Activated T-cell treated with anti-CD3 and anti-CD28 coated beads for 4 hours (primary cell): ENCODE measurements around the gene MTA1.
A peak's percentile ranks its signal among the peaks of the same experiment; 100 is the strongest.

Experiments used
- DNase-seq: peaks from one replicate; pipeline ENCODE4 v3.0.0-alpha.2; 2020

The MTA1 gene

DNA sequence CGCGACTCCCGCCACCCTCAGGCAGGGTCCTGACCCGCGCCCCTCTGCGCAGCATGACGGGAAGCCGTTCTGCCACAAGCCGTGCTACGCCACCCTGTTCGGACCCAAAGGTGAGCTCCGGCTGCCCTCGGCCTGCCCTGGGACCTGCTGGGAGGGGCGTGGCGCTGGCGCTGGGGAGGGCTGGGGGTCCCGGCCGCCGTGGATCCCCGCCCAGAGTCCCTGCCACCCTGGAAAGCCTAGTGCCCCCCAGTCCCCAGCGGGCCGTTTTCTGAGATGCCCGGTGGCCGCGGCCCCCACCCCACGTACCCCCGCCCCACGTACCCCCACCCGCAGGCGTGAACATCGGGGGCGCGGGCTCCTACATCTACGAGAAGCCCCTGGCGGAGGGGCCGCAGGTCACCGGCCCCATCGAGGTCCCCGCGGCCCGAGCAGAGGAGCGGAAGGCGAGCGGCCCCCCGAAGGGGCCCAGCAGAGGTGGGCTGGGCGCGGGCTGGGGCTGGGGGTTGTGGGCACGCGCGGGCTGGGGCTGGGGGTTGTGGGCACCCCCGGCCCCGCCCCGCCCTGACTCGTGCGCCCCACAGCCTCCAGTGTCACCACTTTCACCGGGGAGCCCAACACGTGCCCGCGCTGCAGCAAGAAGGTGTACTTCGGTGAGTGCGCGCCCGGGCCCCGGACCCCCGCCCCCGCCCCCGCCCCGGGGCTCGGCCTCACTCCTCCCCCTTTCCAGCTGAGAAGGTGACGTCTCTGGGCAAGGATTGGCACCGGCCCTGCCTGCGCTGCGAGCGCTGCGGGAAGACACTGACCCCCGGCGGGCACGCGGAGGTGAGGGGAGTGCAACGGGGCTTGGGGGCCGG lies 59.0 kb downstream of the MTA1 start:
- DNase-seq, result no peak

DNA sequence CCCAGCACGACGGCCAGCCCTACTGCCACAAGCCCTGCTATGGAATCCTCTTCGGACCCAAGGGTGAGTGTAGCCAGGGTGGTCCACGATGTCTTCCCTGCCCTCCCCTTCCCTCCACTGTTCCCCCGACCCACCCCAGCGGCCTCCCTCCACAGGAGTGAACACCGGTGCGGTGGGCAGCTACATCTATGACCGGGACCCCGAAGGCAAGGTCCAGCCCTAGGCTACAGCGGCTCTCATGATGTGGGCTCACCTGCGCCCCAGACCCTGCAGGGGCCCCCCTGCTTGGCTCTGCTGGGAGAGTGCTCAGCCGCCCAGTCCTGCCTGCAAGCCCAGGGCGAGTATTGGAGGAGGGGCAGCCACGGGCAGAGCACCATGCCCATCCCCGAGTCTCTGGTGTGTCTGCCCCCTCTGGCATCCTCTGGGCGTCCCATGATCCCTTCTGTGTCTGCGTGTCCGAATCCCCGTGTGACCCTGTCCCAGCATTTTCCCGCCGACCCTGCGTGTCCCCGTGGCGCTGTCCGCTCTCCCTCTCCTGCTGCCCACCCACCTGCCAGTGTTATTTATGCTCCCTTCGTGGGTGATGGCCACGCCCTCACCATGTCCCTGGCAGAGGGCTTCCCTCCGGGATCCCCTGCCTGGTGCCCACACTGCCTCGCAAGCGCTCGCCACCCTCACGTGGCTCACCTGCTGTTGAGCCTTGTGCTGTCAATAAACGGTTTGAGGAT lies 60.0 kb downstream of the MTA1 start:
- DNase-seq, result no peak

DNA sequence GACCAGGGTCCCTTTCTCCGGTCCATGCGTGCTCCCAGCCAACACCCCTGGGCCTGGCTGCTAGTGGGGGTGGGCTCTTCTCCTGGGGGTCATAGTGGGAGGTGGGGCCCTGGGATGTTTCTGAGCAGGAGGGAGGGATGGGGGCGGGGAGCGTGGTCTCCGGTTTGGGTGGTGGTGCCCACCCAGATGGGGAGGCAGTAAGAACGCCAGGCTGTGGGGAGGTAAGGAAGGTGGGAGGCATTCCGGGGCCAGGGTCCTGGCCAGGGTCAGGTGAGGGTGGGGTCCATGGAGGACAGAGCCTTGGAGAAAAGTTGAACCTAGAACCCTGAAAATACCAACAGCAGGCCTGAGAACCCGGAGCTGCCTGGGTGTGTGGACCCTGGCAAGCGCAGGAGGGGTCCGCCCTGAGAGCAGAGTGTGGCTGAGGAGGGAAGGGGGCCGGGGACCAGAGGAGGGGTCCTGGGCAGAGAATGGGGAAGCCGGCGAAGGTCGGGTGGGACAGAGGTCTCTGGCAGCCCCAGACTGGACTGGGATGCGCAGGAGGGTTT lies 60.6 kb downstream of the MTA1 start:
- DNase-seq, result no peak

DNA sequence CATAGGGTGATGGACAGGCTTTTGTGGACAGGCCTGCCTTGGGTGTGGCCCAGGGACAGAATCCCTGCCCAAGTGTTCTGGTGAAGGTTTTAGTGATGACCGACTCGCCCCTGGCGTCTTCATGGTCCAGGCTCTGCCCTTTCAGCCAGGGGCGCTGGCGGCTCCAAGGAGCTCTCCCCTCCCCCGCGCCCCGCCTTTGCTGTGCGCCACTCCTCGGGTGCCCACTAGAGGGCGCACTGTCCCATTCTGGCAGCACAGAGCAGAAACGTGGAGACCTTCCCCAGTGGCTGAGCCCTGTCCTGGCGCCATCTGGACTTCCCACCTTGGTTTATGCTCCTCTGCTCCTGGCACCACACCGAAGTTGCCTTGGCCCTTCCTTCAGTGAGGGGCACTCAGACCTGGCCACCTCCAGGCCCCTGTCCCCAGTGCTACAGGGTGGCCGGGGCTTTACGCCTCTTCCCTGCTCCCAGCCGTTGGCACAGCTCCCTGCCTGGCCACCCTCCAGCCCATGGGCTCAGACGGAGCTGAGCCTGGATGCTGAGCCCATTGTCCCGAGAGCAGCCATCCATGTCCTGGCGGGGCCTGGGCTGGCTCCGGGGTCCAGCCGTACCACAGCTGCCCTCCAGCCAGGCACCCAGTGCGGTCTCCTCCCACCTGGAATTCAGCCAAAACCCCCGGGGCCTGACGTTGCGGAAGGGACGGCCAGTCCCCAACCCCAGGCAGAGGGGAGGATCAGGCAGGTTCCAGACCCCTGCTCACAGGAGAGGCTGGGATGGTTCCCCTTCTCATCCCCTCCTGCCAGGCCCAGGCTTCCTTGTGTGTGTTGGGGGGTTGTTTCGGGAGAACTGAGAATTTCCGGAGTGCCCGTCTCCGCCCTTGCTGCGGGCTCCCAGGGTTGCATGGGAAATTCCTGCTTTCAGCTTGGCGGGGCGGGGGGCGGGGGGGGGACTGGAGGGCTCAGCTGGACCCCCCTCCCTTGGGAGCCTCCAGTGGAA lies 61.5 kb downstream of the MTA1 start:
- peak; percentile 93 for DNase-seq

DNA sequence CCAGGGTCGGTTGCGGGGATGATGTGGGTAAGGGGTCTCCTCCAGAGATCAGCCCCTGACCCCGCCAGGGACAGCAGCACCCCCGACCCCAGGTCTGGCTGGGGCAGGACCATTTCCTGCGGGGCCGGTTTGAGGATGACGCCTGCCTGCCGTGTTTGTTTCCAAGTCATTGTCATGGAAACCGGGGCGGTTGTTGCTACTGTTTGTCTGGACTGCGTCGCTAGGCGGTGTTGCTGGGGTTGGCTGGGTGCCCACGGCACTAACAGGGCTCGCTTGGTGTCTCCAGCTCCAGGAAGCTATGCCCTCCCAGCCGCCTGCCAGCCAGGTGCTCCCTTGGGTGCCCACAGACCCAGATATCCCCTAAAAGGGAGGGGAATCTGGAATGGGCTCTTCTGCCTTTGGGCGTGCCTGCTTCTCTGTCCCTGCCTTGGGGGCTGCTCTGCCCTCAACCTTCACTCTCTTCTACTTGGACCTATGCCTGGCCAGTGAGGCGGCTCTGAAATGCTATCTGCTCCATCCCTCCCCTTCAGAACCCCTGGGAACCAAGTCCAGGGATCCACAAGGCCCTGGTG lies 62.3 kb downstream of the MTA1 start:
- DNase-seq, result peak; percentile 85

DNA sequence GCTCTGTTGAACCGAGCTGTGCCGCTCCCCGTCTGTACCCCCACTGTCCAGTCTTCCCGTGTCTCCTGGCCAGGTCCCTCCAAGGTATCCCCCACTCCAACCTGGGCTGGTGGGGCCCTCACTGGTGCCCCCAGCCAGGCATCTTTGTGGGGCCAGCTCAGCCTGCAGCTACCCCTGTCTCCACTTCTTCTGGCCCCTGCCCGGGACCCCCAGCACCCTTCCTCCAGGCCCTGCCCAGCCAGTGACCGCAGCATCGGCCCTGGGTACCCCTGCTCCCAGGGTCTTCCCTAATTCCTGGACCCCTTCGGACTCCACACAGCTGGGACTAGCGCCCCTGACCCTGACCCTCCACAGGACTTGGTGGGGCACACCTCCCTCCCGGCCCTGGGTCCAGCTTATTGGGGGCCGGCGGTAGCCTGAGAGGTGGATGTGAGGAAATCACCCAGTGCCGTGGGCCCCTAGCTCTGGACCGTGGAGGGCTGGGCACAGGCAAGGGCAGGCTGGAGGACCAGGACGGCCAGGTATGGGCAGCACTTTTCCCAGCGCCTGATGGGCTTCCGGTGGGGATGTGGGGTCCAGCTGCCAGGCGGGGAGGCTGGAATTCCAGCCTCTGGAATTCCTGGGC lies 63.0 kb downstream of the MTA1 start:
- DNase-seq, result no peak

DNA sequence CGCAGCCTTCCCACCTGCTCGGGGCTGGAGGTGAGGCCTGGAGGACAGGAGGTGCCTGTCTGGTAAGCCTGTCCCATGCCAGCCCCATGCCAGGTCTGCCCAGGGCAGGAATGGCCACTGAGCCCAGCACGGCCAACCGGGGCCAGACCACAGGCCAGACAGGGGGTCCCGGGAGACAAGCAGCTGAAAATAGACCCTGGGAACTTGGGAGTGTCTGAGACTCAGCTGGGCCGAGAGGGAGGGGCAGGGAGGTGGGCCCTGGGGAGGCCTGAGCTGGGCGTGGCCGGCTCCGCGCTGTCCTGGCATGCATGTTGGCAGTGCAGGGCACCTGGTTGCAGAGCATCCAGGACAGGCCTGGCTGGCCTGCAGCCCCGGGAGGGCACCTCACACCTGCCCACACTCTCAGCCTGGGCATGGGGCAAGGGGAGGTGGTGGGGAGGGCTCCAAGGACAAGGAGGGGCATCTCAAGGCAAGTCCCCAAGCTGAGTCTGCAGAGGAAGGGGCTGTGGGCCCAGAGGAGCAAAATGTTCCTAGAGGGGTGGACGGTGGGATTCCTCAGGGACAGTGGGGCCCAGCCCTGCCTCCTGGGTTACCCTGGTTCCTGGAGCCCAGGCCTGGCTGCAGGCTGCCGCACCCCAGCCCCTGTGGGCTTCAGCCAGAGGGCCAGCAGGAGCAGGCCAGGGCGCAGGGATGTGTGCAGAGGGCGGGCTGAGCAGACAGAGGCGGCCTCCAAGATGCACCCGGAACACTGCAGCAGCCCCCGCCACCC lies 63.9 kb downstream of the MTA1 start:
- no peak for DNase-seq

DNA sequence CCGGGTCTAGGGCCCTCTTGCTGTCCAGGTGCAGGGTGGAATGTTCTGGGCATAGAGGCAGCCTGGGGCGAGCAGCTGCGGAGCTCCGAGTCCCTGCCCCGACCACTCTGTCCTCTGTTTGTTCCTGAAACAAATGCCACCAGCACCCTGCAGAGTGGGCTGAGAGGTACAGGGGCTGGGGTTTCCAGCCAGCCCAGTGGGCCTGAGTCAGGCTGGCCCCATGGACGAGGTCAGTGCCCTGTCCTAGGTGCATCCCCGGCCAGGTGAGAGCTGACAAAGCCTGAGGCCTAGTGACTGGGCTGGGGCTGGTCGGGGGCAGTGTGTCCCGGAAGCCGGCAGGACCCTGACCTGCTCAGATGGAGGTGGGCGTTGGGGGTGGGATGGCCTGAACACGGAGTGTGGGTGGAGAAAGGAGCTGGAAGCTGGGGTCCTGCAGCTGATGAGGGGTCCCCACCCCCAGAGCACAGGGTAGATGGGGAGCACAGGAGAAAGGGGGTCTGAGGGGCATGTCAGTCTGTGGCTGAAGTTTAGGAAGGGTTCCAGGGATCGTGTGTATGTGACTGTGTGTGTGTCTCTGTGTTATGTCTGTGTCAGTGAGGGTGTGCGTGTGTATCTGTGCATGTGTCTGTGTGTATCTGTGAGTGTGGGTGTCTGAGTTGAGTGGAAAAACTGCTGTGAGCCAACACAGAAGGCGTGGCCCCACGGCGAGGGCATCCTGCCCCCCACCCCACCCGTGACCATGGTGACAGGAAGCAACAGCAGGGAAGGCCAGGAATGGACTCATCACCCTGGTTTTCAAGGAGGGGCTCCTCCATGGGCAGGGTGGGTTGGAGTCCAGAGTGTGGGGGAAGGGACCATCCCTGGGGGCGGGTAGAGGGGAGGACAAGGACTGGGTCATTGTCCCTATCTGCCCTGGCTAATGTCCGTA lies 64.7 kb downstream of the MTA1 start:
- peak; percentile 57 for DNase-seq

DNA sequence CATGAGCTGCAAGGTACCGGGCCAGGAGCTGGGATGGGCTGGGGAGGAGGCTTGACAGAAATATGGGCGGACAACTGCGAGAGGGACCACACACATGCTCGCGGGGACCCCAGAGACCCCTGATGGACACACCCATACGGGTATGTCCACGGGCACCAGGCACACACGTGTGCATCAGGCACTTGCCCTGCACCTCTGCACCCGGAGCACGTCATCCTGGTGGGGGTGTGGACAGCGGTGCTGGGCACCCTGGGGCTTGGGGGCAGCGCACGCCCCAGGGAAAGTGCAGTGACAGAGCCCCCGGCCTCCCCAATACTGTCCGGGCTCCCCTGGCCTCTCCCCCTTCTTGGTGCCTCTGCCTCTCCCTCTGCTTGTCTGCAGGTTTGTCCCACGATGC lies 65.4 kb downstream of the MTA1 start:
- DNase-seq, result no peak

DNA sequence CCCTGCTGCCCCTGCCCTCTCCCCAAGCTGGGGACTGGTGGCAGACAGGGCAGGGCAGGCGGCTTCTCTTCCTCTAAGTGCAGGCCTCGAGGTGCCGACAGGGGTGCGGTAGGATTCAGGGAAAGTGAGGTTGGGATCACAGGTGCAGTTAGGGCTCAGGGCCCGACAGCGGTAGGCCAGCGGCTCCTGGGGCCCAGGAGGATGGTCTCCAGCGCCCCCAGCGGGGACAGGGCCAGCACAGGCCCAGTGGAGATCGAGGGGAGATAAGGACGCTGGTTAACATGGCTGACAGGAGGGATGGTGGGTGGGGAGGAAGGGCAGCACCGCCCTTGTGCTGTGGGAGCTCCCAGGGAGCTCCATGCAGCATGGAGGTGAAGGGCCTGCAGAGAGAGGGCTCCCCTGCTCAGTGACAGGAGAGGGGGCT lies 66.1 kb downstream of the MTA1 start:
- no peak for DNase-seq

DNA sequence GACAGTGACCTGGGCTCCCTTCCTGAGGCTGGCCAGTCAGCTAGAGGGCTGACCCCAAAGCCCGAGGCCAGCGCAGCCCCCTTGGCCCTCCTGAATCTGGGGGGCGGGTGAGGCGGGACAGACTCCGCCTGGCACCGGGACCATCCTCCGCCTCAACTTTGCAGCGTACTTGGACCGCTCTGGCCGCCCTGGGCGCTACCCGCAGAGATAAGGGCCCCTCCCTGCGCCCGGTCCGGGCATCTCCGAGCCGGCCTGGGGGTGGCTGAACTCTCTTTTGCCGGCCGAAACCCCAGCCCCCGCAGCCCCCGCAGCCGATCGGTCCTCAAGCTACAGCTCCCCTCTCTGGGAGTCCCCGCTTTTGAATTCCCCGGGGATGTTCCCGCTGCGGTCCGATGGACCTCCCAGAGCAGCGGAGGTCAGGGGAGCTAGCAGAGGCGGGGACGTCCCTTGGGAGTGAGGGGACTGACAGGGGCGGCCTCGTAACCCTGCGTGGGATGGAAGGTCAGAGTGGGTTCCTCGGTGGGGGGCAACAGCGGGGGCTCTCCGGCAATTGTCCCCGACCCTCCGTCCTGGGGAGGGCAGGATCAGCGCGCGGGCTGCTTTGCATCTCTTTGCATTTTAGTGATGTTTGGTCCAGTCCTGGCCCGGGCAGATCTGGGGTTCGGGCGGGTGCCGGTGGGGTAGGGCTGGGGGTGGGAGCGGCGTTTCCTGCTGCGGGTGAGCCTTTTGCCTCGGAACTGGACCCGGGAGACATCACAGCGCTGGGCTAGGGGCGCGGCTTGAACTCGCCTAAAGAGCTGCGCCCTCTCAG lies 66.7 kb downstream of the MTA1 start, which contains the start of gene CRIP1:
Gene CRIP1, plus strand, starts transcription at position 724 of the 811 bp plus-strand sequence. CDS start 374 bp downstream, outside the sequence.
- DNase-seq, result no peak

DNA sequence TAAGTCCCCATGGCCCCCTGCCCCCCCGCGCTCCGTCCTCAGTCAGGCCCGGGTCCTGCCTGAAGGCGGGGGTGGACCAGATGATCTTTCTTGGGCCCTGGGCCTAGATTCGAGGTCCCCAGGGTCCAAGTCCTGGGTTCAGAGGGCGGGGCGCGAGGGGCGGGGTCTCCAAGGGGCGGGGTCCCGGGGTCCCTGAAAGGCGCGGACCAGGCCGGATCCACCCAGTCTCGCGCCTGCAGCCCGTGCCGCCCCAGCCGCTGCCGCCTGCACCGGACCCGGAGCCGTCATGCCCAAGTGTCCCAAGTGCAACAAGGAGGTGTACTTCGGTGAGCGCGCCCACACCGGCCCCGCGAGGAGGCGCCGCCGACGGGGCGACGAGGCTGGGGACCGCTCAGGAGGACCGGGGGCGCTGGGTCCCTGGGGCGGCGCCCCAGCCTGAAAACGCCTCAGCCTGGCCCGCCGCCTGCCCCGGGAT lies 67.4 kb downstream of the MTA1 start:
- DNase-seq, result no peak

DNA sequence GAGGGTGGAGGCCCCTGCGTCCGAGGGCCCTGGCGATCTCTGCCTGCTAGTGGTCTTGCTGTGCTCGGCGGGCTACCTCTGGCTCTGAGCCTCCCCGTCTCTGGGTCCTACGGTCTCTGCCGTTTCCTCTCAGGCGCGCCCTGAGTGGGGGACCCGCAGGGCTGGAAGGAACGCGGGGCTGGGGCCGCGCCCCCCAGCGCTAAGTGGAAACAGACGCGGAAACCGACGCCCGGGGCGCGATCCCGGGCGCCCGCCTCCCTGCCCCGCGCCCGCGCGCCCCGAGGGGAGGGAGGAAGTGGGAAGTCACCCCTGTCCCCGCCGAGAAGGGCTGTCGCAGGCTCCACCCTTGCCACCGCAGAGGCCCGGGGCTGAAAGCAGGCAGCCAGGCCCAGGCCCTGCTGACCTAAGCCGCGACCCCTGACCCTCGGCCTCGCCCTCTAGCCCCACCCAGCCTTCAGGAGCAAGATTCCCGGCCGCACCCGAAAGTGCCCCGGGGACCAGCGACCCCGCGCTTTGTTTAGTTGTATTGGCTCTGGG lies 67.9 kb downstream of the MTA1 start:
- peak; percentile 47 for DNase-seq

DNA sequence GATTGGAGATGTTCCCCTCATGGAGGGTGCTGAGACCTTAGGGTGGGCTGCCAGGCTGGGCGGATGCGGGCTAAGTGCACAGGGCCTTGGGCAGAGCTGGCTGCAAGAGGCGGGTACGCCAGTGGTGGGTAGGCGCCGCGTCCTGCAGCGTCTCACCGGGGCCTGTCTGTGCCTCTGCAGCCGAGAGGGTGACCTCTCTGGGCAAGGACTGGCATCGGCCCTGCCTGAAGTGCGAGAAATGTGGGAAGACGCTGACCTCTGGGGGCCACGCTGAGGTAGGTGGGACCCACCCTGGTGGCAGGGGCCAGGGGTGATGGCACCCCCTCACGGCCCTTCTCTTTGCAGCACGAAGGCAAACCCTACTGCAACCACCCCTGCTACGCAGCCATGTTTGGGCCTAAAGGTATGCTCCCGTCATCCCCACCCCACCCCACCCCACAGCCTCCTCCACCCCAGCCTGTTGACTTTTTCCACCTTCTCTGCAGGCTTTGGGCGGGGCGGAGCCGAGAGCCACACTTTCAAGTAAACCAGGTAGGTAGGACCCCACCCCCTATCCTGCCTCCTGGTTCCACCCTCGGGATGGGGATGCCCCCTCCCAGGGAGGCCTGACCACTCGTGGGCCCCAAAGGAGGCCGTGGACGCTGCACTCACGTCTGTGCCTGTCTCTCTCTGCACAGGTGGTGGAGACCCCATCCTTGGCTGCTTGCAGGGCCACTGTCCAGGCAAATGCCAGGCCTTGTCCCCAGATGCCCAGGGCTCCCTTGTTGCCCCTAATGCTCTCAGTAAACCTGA lies 68.6 kb downstream of the MTA1 start:
- DNase-seq, result no peak

DNA sequence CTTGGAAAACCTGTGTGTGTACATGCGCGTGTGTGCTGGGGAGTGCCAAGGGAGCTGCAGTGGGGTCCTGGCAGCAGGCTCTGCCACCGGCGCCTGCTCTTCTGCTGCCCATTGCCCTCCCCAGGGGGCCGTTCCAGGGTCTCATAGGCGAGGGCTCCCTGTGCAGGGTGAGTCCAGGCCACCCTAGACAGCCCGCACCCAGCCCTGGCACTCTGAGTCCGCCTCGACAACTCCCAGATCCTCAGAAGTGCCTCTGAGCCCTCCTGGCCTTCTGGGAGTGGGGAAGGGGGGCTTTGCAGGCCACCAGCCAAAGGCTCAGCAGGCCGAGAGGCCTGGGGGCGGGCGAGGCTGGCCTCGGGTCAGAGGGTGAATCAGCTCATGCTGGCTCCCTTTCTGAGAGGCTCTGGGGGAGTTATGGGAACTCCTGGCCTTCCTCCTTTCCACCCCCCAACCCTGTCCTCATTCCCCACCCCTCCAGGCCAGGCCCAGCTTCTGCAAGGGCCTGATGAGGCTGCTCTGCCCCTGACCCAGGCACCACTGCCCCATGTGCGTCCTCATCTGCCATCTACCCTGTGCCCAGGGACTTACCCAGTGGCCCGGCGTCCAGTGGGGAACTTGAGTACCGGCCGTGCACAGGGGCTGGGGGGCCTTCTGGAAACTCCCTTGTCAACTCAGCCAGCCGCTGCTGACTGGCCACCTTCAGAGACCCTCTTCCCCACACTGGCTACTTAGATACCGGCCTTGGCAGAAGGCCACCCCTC lies 69.3 kb downstream of the MTA1 start:
- DNase-seq, result no peak

DNA sequence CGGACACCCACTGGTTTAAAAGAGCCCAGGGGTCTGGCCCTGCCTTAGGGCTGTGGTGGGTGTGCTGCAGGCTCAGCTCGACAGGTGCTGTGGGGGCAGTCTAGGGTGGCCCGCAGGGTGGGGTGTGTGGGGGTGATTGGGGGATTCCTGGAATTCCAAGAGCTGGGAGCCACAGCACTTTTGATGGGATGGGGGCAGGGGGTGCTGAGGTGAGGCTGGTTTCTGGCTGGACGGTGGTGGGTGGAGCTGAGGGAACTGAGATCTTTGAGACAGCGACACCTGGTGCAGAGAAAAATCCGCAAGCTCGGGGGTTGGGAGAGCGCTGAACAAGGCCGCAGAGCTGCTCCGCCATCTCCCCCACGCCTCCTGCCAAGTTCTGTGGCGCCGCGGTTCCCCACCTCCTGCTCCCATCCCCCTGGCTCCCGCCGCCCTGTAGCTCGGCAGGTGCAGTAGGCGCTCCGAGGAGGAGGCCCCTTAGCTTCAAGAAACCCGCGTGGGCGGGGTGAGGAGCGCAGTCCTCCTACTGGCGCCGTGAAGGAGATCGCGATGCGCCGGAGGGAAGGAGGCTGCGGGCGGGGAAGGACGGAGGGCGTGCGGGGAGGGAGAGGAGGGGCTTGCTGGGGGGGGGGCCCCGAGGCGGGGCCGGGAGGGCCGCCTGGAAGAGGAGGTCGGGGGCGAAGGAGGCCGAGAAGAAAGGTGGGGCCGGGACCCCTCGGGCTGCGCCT lies 70.1 kb downstream of the MTA1 start:
- DNase-seq, result peak; percentile 76
